ENCODE data around the gene RRP15. TPM values are rescaled to one million over a fixed set of nuclear protein-coding genes. Genes with fewer than 3 reads are reported as not detected.

Gene RRP15
- total RNA-seq, 1 experiment from 2014 or later: 15.2 TPM

DNA sequence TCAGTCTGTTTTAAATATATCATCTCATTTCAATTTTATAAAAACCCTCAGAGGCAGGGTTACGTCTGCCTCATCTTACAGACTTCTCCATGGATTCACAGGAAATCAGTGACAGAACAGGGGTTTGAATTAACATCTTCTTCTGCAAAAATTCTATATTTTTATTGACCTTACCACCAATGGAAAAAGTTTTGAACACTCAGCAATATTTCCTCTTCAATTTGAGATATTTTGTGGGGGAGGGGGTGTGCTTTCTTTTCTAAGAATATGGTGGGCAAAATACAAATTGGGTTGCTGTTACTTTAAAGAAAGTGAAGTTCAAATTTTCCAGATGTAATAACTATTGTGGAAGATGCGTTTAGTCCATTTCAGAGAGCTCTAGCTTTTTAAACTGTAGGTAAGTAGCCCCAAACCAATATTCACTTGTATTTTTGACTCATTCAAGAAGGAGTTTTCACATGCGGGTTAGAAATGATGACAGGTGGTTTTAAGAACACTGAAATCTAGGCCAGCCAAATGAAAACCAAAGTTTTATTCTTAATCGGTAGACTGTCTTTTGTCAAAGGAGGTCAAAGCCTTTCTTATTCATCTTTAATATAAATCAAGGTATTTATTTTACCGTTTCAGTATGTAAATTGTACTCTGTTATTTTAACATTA lies 77.5 kb downstream of the RRP15 start:
- no peaks in the 10 kb centered on the region for H3K36me3 ChIP-seq (ENCODE audit: insufficient read depth, low read length)
- no peaks in the 10 kb centered on the region for H3K9me3 ChIP-seq (ENCODE audit: low read length)
- no peak overlapping the region for H3K9ac ChIP-seq (ENCODE audit: low read length)
- no peaks in the 10 kb centered on the region for H3K79me2 ChIP-seq (ENCODE audit: low read length)
- no peak overlapping the region for H3K4me3 ChIP-seq (ENCODE audit: low read length)
- no peaks in the 10 kb centered on the region for H4K20me1 ChIP-seq (ENCODE audit: insufficient read depth, low read depth, low read length)
- no peak overlapping the region for H3K4me2 ChIP-seq (ENCODE audit: low read depth, low read length, poor library complexity, severe bottlenecking)
- H3K9me2 ChIP-seq (replicated peaks; ENCODE audit: insufficient read depth, low read length): no peaks in the 10 kb centered on the region
- H3K27me3 ChIP-seq (ENCODE audit: low read length): no peaks in the 10 kb centered on the region
- no peaks in the 10 kb centered on the region for H3K4me1 ChIP-seq (ENCODE audit: low read length)
- H2AFZ ChIP-seq (ENCODE audit: low read length): no peak overlapping the region
- no peak overlapping the region for H3K27ac ChIP-seq (ENCODE audit: low read length)
- DNase-seq: no peak

DNA sequence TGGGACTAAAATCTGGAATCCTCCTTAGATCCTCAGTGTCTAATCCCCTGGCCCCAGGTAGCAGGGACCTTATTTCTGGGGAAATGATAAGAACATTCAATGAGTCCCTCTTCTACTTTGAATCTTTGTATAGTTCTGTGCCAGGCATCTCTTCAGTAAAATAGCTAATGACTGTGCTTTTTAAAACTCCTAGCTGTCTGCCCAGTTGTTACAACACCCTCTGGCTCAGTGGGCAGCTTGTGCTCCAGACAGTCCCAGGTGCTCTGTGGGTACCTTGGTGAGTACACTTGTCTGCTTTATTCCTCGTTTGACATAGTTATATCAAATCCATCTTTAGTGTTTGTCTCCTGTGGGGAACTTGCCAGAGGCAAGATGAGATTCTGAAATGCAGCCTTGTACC lies 78.0 kb downstream of the RRP15 start:
- Histone ChIP-seq H2AFZ (ENCODE audit: low read length) (no peak overlapping the region), H4K20me1 (ENCODE audit: insufficient read depth, low read depth, low read length) (no peaks in the 10 kb centered on the region), H3K9ac (ENCODE audit: low read length) (no peak overlapping the region), H3K4me2 (ENCODE audit: low read depth, low read length, poor library complexity, severe bottlenecking) (no peak overlapping the region), H3K9me2 (replicated peaks; ENCODE audit: insufficient read depth, low read length) (no peaks in the 10 kb centered on the region), H3K27ac (ENCODE audit: low read length) (no peak overlapping the region), H3K4me3 (ENCODE audit: low read length) (no peak overlapping the region), H3K9me3 (ENCODE audit: low read length) (no peaks in the 10 kb centered on the region), H3K36me3 (ENCODE audit: insufficient read depth, low read length) (no peaks in the 10 kb centered on the region), H3K27me3 (ENCODE audit: low read length) (no peaks in the 10 kb centered on the region), H3K79me2 (ENCODE audit: low read length) (no peaks in the 10 kb centered on the region), H3K4me1 (ENCODE audit: low read length) (no peaks in the 10 kb centered on the region)
- DNase-seq: no peak

DNA sequence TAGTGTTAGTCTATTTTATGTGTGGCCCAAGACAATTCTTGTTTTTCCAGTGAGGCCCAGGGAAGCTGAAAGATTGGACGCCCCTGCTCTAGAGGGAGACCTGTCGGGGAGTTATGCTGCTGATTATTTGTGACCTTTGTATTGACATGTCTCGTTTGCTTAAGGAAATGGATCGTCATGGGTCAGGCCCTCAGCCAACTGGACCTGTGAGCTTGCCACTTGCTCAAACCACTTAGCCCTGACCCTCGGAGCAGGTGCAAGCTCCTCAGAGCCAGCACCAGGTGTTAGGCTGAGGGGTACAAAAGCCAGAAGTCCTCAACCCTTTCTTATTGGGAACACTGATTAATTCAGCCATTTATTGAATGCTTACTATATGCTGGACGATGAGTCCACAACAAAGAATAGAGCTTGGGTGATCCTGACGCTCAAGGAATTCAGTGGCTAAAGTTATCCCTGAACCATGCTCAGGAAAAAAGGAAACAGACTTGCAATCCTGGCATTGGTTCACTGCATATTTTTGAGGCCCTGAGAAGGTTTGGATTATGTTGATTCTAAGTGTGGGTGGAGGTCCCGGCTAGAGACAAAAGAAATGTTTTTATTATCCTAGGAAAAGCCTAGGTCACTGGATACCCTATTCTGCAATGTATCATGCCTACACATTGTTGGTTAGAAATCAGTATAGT lies 79.1 kb downstream of the RRP15 start:
- Histone ChIP-seq H4K20me1 (ENCODE audit: insufficient read depth, low read depth, low read length) (no peaks in the 10 kb centered on the region), H3K27me3 (ENCODE audit: low read length) (no peaks in the 10 kb centered on the region), H3K4me1 (ENCODE audit: low read length) (no peaks in the 10 kb centered on the region), H3K9me2 (replicated peaks; ENCODE audit: insufficient read depth, low read length) (no peaks in the 10 kb centered on the region), H3K4me2 (ENCODE audit: low read depth, low read length, poor library complexity, severe bottlenecking) (no peak overlapping the region), H3K36me3 (ENCODE audit: insufficient read depth, low read length) (no peaks in the 10 kb centered on the region), H2AFZ (ENCODE audit: low read length) (no peak overlapping the region), H3K79me2 (ENCODE audit: low read length) (no peaks in the 10 kb centered on the region), H3K9ac (ENCODE audit: low read length) (no peak overlapping the region), H3K4me3 (ENCODE audit: low read length) (no peak overlapping the region), H3K9me3 (ENCODE audit: low read length) (no peaks in the 10 kb centered on the region), H3K27ac (ENCODE audit: low read length) (no peak overlapping the region)
- no peak for DNase-seq

DNA sequence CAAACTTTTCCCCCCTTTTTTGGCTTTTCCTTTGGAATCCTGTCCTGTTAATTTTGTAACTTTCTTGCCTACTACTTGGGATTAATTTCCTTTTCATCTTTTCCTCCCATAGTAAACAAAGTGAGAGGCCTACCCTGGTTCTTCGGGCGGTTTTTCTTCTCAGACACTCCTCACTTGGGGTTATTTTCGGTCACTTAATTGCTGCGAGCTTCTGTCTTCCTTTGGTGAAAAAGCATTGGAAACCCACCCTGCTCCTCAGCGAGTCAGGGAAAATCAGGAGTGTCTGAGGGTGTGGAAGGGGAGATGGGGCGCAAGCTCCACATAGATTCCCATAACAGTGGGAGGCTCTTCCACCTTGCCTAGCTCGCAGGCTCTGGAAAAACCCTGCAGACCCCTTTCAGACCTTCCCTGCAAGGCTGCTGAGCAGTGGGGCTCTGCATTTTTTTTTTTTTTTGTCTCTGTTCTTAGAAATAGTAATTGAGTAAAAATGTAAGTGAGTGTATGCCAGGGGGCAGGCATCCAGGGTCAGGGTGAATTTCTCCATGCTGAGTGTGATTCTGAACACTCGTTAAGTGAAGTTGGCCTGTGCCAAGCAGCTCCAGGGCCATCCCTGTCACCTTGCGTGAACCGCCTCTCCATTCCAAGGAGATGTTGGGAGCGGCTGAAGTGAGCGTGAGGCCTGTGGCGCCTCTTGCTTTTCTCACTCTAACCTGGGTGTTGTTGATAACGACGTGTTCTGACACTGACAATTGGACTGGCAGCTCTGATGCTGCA lies 80.3 kb downstream of the RRP15 start:
- Histone ChIP-seq H3K9me2 (replicated peaks; ENCODE audit: insufficient read depth, low read length) (no peaks in the 10 kb centered on the region), H3K9ac (ENCODE audit: low read length) (no peak overlapping the region), H3K4me1 (ENCODE audit: low read length) (no peaks in the 10 kb centered on the region), H4K20me1 (ENCODE audit: insufficient read depth, low read depth, low read length) (no peaks in the 10 kb centered on the region), H3K27ac (ENCODE audit: low read length) (no peak overlapping the region), H3K79me2 (ENCODE audit: low read length) (no peaks in the 10 kb centered on the region), H3K4me3 (ENCODE audit: low read length) (no peak overlapping the region), H3K27me3 (ENCODE audit: low read length) (no peaks in the 10 kb centered on the region), H2AFZ (ENCODE audit: low read length) (no peak overlapping the region), H3K4me2 (ENCODE audit: low read depth, low read length, poor library complexity, severe bottlenecking) (no peak overlapping the region), H3K9me3 (ENCODE audit: low read length) (no peaks in the 10 kb centered on the region), H3K36me3 (ENCODE audit: insufficient read depth, low read length) (no peaks in the 10 kb centered on the region)
- no peak for DNase-seq

DNA sequence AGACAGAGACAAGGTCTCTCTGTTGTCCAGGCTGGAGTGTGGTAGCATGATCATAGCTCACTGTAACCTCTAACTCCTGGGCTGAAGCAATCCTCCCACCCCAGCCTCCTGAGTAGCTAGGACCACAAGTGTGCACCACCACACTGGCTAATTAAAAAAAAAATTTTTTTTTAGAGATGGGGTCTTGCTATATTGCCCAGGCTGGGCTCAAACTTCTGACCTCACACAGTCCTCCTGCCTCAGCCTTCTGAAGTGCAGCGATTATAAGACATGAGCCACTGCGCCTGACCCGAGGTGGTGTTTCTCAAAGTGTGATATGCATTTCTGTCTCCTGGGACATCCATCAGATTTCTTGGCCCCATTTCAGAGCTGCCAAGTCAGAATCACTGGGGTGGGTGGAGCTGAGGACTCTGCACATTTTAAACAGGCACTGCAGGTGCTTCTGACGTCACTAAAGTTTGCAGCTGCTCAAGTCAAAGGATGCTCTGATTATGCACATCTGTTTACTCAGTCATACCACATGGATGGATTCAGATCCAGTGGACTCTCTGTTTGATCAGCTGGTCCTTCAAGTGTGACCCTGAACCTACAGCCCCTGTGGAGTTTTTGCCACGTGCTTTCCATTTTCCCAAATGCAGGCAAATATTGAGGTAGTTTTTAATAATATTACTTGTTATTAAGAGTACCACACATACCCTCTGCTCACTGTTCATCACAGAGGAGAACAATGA lies 81.4 kb downstream of the RRP15 start:
- DNase-seq: no peak
- H4K20me1 ChIP-seq (ENCODE audit: insufficient read depth, low read depth, low read length): no peaks in the 10 kb centered on the region
- H3K4me1 ChIP-seq (ENCODE audit: low read length): no peaks in the 10 kb centered on the region
- no peaks in the 10 kb centered on the region for H3K9me2 ChIP-seq (replicated peaks; ENCODE audit: insufficient read depth, low read length)
- no peaks in the 10 kb centered on the region for H3K36me3 ChIP-seq (ENCODE audit: insufficient read depth, low read length)
- no peak overlapping the region for H3K9ac ChIP-seq (ENCODE audit: low read length)
- H3K27me3 ChIP-seq (ENCODE audit: low read length): no peaks in the 10 kb centered on the region
- no peak overlapping the region for H2AFZ ChIP-seq (ENCODE audit: low read length)
- no peak overlapping the region for H3K27ac ChIP-seq (ENCODE audit: low read length)
- H3K9me3 ChIP-seq (ENCODE audit: low read length): no peaks in the 10 kb centered on the region
- no peaks in the 10 kb centered on the region for H3K79me2 ChIP-seq (ENCODE audit: low read length)
- H3K4me3 ChIP-seq (ENCODE audit: low read length): no peak overlapping the region
- H3K4me2 ChIP-seq (ENCODE audit: low read depth, low read length, poor library complexity, severe bottlenecking): no peak overlapping the region

DNA sequence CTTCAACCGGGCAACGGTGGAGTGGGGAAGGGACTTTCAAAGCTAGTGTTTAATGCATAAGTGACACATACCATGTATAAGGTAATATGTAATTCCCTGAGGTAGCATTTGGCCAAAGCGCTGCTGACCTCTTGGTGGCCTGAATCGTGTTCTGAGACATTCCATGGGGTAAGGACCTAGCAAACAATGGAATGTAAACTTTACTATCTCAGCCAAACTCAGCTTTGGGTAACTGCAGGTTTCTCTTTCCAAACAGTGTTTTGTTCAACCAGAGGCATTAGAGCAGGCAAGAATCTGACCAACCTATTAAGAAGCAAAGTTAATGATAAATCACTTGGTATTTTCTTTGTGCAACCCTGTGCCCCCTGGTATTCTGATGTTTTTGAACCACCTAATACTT lies 82.0 kb downstream of the RRP15 start:
- no peaks in the 10 kb centered on the region for H3K9me2 ChIP-seq (replicated peaks; ENCODE audit: insufficient read depth, low read length)
- no peak overlapping the region for H2AFZ ChIP-seq (ENCODE audit: low read length)
- H3K4me3 ChIP-seq (ENCODE audit: low read length): no peak overlapping the region
- H3K4me1 ChIP-seq (ENCODE audit: low read length): no peaks in the 10 kb centered on the region
- no peak for DNase-seq
- no peaks in the 10 kb centered on the region for H3K27me3 ChIP-seq (ENCODE audit: low read length)
- H3K9ac ChIP-seq (ENCODE audit: low read length): no peak overlapping the region
- no peaks in the 10 kb centered on the region for H3K9me3 ChIP-seq (ENCODE audit: low read length)
- H3K36me3 ChIP-seq (ENCODE audit: insufficient read depth, low read length): no peaks in the 10 kb centered on the region
- H3K27ac ChIP-seq (ENCODE audit: low read length): no peak overlapping the region
- no peak overlapping the region for H3K4me2 ChIP-seq (ENCODE audit: low read depth, low read length, poor library complexity, severe bottlenecking)
- H3K79me2 ChIP-seq (ENCODE audit: low read length): no peaks in the 10 kb centered on the region
- H4K20me1 ChIP-seq (ENCODE audit: insufficient read depth, low read depth, low read length): no peaks in the 10 kb centered on the region

DNA sequence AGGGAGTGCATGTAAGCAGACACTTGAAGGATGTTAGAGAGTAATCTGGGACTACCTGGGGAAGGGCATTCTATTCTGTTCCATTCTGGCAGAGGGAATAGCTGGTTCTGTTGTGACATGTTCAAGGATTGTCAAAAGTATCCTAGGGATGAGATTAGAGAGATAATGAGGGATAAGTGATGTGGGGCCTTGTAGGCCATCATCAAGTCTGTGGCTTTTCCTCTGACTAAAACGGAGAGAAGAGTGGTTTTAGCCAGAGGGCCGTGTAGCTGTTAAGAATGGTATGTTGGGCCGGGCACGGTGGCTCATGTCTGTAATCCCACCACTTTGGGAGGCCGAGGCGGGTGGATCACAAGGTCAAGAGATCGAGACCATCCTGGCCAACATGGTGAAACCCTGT lies 83.6 kb downstream of the RRP15 start:
- no peaks in the 10 kb centered on the region for H3K36me3 ChIP-seq (ENCODE audit: insufficient read depth, low read length)
- no peaks in the 10 kb centered on the region for H3K9me3 ChIP-seq (ENCODE audit: low read length)
- H3K79me2 ChIP-seq (ENCODE audit: low read length): no peaks in the 10 kb centered on the region
- H3K9me2 ChIP-seq (replicated peaks; ENCODE audit: insufficient read depth, low read length): no peaks in the 10 kb centered on the region
- no peak for DNase-seq
- no peaks in the 10 kb centered on the region for H3K4me1 ChIP-seq (ENCODE audit: low read length)
- H3K4me3 ChIP-seq (ENCODE audit: low read length): no peak overlapping the region
- H3K27me3 ChIP-seq (ENCODE audit: low read length): no peaks in the 10 kb centered on the region
- no peaks in the 10 kb centered on the region for H4K20me1 ChIP-seq (ENCODE audit: insufficient read depth, low read depth, low read length)
- H3K27ac ChIP-seq (ENCODE audit: low read length): no peak overlapping the region
- no peak overlapping the region for H3K9ac ChIP-seq (ENCODE audit: low read length)
- no peak overlapping the region for H2AFZ ChIP-seq (ENCODE audit: low read length)
- H3K4me2 ChIP-seq (ENCODE audit: low read depth, low read length, poor library complexity, severe bottlenecking): no peak overlapping the region
